ENCODE results near the gene LTBP1.
"Not testable (repeated sequence)": the region's sequence is repeated elsewhere in the genome, so short reads cannot be mapped to it uniquely, and the experiment has no call there.

The LTBP1 gene

GRCh38 chr2:32946314-32947075 is at the start of gene LTBP1:
Gene LTBP1 (plus strand): TSS chr2:32946953. CDS start chr2:32947325, 372 bp downstream.
- peak; percentile 54 for DNase-seq

DNA sequence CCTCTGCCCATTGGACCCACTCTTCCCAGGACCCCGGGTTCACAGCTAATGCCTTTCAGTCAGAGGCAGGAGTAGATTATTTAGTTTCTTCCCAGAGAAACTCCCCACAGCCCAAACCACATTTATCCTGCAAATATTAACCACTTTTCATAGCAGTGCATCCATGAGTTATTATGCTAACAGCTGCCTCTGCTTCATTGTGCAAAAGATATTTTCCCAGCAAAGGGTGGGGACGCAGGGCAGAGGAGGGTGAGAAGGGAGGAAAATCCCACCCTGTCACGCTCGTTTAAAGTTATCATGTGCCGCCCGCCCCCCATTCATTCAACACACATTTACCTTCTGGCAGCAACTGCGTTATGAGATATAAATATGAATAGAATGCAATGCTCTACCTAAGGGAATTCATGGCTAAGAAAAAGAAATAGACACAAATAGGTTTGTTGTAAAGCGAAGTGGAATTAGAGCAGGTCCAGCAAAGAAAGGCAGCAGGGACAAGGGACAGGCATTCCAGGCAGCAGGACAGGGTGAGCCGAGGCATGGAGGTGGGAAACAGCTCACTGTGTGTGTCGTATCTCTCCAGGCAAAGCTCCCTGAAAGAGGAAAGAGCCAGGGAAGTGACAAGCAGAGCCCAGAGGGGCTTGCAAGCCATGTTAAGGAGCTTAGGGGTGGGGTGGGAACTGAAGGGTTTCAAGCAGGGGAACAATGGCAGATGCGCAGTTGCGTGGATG is 46.3 kb upstream of the LTBP1 start:
- no peak for DNase-seq

- DNase-seq = no peak
Observed at GRCh38 chr2:32901313-32901712, 45.4 kb upstream of the LTBP1 start.

DNA sequence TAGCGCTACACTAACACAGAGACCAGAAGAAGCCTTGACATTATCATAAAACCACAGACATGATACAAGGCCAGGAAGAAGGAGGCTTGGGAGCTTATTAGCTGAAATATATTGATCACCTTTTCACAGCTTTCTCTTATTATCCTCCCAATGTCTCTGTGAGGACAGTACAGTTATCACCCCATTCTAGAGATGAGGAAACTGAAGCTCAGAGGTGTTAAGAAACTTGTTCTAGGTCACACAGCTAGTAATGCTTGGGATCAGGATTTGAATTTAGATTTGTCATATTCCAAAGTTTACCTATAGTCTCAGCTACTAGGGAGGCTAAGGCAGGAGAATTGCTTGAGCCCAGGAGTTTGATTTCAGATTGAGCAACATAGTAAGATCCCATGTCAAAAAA is 44.6 kb upstream of the LTBP1 start:
- no peak for DNase-seq

GRCh38 chr2:32902986-32903385 is 43.8 kb upstream of the LTBP1 start:
- DNase-seq = no peak

GRCh38 chr2:32904074-32904473 is 42.7 kb upstream of the LTBP1 start:
- DNase-seq = no peak

- DNase-seq = no peak
Observed at GRCh38 chr2:32904751-32905150, 42.0 kb upstream of the LTBP1 start.

DNA sequence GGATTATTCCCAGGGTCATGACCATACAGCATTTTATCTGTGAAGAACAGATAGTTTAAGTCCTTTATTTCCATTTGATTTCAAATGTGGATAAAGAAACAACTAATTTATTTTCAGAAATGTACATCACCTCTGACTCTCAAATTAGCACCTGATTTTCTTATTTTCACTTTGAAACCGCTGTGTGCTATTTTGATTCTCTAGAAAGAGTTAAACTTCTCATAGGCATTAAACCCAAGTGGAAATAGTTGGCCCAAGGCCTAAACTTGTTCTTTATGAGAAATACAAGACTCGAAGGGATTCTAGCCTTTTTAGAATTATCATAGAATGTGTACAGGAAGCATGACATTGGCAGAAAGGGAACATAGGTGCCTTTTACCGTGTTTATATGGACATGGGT is 41.5 kb upstream of the LTBP1 start:
- DNase-seq = no peak

DNA sequence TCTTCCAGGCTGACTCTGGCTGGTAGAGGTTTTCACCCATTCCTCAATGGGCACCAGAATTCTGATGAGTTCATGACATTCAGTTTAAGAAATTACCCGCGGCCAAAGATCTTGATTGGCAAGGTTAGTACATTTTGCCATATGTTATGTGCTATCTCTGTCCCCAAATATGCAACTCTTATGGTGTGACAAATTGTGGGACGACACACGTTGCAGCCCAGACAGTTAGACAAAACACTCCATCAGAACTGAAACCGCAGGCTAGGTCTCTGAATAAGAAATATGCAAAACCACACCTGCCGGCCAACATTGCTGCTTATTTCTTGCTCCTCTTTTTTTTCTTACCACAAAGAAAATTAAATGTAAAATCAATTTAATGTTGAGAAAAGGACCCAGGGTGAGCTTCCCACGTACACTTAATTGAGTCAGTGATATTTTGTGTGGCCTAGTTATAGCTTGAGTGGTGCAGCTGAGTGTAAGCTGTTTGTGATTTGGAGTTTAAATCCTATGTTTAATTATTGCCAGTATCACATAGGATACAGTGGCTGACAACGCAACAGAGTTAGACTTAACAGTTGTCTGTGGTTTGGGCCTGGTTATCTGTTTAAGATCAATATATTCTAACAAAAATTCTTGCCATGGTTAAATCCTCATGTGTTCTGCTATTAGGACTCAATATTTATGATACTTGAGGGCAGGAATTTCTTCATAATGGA is 35.7 kb upstream of the LTBP1 start:
- no peak for DNase-seq

GRCh38 chr2:32915694-32916093 is 31.1 kb upstream of the LTBP1 start:
- no peak for DNase-seq

DNA sequence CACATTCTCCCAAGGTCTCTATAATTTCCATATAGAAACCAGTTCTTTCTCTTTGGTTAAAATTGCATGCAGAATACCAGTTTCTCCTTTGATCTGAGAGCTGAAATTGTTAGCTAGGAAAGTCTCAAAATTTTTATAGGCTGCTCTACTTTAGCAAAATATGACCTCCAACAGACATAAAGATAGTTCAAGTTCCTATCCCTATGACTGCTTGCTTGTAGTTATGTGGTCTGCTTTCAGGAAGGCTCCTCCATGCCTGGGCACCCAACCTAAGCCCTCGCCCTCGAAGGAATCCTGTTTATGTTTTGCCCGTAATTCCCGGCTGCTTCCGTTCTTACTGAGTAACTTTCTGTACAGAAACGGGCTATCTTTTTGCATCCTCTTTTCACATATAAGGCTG is 28.0 kb upstream of the LTBP1 start:
- DNase-seq = no peak

- DNase-seq = not testable (repeated sequence)
Observed at GRCh38 chr2:32919901-32920300, 26.9 kb upstream of the LTBP1 start.

DNA sequence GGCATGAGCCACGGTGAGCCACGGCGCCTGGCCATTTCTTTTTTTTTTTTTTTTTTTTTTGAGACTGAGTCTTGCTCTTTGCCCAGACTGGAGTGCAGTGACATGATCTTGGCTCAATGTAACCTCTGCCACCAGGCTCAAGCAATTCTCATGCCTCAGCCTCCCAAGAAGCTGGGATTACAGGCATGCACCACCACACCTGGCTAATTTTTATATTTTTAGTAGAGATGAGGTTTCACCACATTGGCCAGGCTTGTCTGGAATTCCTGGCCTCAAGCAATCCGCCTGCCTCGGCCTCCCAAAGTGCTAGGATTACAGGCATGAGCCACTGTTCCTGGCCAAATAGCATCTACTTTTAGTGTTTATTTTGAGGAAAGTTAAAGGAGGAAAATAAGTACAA is 25.3 kb upstream of the LTBP1 start:
- not testable (repeated sequence) for DNase-seq

- DNase-seq = no peak
Observed at GRCh38 chr2:32922501-32922900, 24.3 kb upstream of the LTBP1 start.

DNA sequence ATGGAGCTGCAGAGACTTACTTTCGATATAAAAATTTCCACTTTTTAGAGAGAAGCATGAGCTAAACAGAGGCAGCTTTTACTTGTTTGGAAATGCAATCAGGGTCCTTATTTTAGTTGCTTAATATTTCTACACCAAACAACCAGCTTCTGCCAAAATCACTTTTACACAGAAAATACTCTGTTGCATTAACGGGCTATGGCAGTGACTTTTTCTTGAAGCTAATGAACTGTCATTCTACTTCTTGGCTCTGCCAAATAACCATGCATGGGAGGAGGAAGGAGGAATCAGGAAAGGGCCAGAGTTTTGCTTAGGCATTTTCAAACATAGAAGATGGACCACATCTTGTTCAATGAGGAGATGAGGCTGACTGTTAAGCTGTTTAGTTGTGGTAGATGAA is 23.6 kb upstream of the LTBP1 start:
- no peak for DNase-seq

GRCh38 chr2:32925283-32925815 is 21.4 kb upstream of the LTBP1 start:
- DNase-seq = no peak

GRCh38 chr2:32925976-32926707 is 20.6 kb upstream of the LTBP1 start:
- no peak for DNase-seq

DNA sequence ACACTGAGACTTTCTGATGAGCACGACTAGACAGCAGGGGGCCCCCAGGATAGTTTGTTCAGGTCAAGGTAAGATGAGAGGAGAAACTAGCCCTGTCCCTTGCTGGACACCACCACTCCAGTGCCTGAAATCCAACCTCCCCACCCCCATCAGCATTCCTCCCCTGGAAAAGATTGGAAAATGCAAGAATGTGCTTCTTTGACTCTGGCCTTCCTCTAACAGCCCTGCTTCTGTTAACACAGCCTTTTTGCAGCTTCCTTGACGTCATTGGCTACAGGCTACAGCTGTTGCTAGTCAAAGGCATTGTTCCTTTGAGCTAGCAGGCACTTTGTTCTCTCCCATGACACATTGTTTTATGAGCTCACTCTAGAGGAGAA is 20.1 kb upstream of the LTBP1 start:
- no peak for DNase-seq

GRCh38 chr2:32930436-32930835 is 16.3 kb upstream of the LTBP1 start:
- DNase-seq = no peak

- DNase-seq = no peak
Observed at GRCh38 chr2:32931519-32931918, 15.2 kb upstream of the LTBP1 start.

- no peak for DNase-seq
Observed at GRCh38 chr2:32931945-32932709, 14.6 kb upstream of the LTBP1 start.

Data from T1000 (cell line).